Measurements from ENCODE around the gene ANKDD1B.
A peak's percentile ranks its signal among the peaks of the same experiment; 100 is the strongest.
"Not testable (repeated sequence)": the region's sequence is repeated elsewhere in the genome, so short reads cannot be mapped to it uniquely, and the experiment has no call there.

ANKDD1B gene

GRCh38 chr5:75663579-75664284, 52.5 kb downstream of the ANKDD1B start:
- DNase-seq: no peak

GRCh38 chr5:75664979-75665378, 53.7 kb downstream of the ANKDD1B start:
- no peak for DNase-seq

DNA sequence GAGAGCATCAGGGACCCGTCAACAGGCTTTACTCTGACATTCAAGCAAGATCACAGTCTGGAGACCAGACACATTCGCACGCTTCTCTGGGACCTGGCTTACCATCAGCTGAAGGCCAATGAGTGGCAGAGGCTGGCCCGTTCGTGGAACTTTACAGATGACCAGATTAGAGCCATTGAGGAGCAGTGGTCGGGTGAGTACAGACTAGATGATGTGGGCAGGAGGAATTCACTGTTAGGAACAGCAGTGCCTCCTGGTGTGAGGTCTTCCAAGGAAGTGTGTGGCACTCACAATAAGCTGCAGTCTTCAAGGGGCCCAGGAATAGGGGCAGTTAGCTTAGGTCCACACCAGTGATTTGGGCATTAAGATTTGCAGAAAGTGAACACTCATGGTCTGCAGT, 55.5 kb downstream of the ANKDD1B start:
- no peak for DNase-seq

DNA sequence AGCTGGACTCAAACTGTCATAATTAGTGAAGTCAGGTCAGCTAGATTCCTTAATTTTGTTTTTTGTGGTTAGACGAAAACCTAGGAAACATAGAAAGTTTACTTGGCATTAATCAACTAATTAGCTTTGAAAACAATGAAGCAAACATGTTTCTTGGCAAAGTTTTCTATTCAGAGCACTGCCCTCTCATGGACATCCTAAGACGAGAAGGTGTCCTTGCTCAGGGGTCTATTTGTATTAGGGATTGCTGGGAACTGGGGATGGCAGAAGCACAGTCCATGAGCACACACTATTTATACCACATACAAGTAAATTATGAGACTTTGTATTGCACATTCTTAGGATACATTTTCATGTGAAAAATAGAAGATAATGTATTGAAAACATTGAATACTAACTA, 56.3 kb downstream of the ANKDD1B start:
- DNase-seq: no peak

DNA sequence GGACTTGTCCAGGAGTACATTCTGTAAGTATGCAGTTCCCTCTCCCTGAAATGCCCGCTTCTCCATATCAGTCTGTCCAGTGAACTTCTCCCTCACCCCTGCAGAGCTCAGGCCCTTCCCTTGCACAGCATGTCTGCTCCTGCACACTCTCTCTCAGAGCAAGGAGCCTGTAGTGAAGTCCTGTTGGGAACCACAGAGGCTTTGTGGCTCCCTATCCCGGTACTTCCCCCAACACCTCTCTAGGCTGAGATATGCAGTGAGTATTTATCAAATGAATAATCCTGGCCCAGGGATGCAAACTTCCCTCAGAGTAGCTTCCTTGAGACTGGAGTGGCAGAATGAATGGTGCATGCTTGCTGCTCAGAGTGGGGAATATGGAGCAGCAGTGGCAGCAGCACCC, 57.2 kb downstream of the ANKDD1B start:
- DNase-seq: no peak

DNA sequence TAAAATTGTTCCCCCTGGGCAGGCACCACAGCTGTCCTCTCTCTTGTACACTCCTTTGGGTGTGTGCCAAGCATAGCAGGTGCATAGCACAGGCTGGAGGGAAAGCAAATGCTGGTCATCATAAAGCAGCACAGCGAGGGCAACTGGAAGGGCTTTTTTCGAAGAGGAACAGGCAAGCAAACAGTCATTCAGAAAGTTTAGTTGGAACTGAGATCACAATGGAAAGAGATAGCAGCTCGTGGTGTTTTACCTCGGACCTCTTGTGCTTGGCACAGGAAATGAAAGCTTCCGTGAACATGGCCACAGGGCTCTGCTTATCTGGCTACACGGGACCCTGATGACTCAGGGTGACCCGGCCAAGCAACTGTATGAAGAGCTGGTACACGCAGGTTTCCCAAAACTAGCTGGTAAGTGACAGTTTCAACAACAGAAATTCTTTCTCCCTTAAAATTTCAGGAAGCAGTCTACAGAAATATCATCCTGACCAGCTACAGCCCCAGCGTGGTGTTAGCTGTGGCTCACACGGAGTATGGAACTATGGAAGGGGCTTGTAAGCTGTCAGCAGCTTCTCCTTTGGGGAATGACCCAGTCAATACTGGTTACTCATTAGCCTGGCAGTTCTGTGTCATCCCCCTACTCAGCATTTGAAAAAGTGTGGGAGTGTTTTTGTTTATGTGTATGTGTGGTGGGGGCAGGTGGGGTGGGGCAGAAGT, 57.9 kb downstream of the ANKDD1B start:
- DNase-seq: peak; percentile 56

DNA sequence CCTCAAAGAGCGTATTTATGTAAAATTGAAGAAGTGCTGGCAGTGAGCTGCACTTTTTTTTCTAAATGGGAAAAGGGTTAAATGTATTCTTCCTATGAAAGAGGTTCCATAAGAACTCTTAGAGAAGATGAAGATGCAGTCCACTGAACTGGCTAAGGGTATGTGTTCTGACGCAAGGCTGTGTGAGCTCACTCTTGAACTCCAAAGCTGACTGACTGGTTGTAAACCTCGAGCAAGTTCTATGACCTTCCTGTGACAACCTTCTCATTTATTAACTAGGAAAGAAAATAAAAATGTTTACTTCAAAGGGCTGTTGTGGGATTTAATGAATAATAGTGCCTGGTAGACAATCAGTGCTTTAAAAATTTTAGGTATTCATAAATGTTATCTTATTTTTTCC, 59.3 kb downstream of the ANKDD1B start:
- no peak for DNase-seq

GRCh38 chr5:75671506-75671905, 60.3 kb downstream of the ANKDD1B start:
- DNase-seq: no peak

DNA sequence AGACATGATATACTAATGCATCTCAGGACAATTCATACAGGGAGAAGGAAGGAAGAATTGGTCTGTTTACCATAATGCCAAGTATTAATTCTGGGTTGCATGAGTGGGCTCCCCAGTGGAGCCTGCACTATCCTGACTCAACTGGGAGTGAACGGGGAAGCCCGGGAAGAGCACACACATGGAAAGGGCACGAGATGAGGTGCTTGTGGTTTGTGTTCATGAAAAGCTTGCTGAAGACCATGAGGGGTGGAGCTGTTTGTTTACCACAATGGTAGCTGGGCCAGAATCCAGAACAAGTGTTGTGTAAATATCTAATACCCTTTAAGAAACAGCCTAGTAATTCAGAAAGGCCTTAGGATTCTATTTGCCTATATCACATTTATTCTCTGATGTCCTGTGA, 61.4 kb downstream of the ANKDD1B start:
- no peak for DNase-seq

DNA sequence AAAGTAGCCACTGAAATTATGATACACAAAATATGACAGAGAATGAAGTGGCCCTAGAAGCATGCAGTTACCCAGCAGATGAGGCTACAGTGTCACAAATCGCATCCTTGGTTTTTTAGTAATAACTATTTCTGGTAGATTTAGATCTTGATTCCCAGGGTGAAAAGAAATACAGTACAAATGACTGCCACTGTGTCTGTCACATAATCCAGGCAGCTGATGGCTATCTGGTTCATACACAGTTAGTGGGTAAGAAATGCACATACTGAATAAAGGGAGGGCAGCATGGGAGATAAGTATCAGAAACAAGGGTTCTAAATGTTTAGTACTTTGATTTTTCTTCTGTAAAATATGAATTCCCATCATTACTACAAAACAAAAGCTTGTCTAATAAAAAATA, 64.5 kb downstream of the ANKDD1B start:
- DNase-seq: no peak

- no peak for DNase-seq
These were observed 66.4 kb downstream of the ANKDD1B start for GRCh38 chr5:75677607-75678006.

DNA sequence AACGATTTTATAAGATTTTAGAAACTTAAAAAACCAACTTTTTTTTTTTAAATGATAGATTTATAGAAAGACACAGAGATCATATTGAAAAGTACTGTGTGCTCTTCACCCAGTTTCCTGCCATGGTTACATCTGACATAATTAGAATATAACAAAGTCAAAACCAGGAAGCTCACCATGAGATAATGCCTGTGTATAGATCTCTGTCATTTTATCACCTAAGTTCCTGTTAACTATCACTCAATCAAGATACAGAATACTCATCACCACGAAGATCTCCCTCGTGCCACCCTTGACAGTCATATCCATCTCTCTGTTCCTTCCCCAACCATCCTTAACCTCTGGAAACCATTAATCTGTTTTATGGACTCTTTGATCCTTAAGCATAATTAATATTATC, 66.9 kb downstream of the ANKDD1B start:
- DNase-seq: peak; percentile 10

- DNase-seq: no peak
These were observed 70.0 kb downstream of the ANKDD1B start for GRCh38 chr5:75681125-75681830.

- no peak for DNase-seq
These were observed 73.9 kb downstream of the ANKDD1B start for GRCh38 chr5:75685141-75685540.

- no peak for DNase-seq
These were observed 75.2 kb downstream of the ANKDD1B start for GRCh38 chr5:75686480-75686879.

DNA sequence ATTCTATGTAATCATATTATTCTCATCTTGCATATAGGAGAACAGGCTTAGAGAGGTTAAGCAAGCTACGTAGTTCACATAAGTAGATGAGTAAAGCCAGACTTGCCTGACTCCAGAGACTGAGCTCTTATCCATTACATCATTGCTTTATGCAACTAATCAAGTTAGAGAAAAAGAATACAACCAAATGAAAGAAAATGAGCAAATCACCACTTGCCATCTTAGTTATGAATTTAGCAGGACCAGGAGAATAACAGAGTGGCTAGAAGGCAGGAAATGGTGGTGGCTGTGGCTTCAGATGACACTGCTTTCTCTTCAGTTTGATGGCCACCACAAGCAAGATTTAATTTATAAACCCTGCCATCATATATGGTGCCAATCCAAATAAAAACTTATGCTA, 79.4 kb downstream of the ANKDD1B start:
- no peak for DNase-seq

GRCh38 chr5:75694781-75695180, 83.5 kb downstream of the ANKDD1B start:
- DNase-seq: no peak

DNA sequence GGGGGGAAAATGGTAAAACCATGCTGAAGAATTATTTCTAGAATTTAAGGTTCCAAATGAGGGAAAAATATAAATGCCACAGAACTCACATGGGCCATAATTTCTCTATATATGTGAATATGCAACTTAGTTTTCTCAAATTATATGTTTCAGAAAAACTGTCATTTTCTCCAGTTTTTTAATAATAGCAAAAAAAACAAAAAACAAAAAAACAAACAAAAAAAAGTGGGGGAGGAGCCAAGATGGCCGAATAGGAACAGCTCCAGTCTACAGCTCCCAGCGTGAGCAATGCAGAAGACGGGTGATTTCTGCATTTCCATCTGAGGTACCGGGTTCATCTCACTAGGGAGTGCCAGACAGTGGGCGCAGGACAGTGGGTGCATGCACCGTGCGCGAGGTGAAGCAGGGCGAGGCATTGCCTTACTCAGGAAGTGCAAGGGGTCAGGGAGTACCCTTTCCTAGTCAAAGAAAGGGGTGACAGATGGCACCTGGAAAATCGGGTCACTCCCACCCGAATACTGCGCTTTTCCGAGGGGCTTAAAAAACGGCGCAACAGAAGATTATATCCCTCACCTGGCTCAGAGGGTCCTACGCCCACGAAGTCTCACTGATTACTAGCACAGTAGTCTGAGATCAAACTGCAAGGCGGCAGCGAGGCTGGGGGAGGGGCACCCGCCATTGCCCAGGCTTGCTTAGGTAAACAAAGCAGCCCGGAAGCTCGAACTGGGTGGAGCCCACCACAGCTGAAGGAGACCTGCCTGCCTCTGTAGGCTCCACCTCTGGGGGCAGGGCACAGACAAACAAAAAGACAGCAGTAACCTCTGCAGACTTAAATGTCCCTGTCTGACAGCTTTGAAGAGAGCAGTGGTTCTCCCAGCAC, 84.5 kb downstream of the ANKDD1B start:
- DNase-seq: not testable (repeated sequence)

DNA sequence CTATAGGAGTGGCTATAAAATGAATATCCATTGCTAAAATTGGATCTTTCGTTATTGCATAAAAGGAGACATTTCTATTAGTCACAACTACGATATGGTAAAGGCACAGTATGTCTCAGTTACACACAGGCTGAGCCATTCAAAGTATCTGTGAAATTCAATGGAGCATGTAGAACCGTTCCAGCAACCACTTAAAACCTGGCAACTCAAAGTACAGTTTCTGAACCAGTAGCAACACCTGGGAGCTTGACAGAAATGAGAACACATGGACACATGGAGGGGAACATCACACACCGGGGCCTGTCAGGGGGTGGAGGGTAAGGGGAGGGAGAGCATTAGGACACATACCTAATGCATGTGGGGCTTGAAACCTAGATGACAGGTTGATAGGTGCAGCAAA, 90.6 kb downstream of the ANKDD1B start:
- DNase-seq: no peak

GRCh38 chr5:75706016-75706415, 94.8 kb downstream of the ANKDD1B start:
- DNase-seq: no peak

DNA sequence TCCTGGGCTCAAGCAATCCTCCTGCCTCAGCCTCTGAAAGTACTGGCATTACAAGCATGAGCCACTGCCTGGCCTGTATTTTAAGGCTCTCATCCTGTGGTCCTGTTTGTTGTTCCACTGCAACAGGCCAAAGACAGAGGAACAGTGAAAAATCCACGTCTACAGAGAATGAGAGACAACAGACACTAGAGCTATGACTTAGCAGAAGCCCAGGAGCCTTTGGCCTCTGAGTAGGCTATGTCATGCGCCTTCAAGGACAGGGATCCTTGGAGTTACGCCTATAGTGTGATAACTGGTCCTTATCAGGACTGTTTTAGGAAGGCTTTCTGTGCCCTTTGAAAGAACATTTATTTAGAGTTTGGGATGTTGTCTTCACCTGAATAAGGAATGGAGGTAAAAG, 95.5 kb downstream of the ANKDD1B start:
- no peak for DNase-seq

GRCh38 chr5:75707911-75708509, 96.8 kb downstream of the ANKDD1B start:
- no peak for DNase-seq

DNA sequence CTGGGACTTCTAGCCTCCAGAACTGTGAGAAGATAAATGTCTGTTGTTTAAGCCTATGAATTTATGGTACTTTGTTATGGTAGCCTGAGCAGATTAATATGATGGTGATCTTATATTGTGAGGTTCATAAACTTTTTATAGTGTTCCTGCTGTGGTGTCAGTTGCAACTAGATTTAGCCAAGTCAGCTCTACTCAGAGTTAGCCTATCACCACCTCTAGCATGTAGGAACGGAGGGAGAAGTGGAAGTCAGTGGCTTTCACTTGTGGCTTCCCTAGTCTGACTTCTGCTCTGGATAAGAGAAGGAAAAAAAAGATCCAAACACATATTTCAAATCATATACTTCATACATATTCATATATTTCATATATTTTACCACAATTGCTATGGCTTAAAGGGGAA, 99.4 kb downstream of the ANKDD1B start:
- DNase-seq: no peak

Measured in CD4-positive, alpha-beta T cell treated with Interleukin-17A for 4 hours (primary cell).